Measurements from ENCODE around the gene NAV2.

GRCh38 chr11:20046416-20046815 is 333.8 kb downstream of the NAV2 start:
- TF ChIP-seq CTCF (IDR thresholded peaks at IDR 0.05 in 2 of 3, conservative IDR thresholded peaks at IDR 0.05 in 1 of 3; ENCODE audit: borderline replicate concordance in 1 of 3, insufficient read depth in 1 of 3, low read depth in 2 of 3, low read length in 2 of 3): no peak
- TF ChIP-seq EZH2 (IDR thresholded peaks at IDR 0.05): no peak
- no peak for TF ChIP-seq YY1 (IDR thresholded peaks at IDR 0.05; ENCODE audit: extremely low read depth, insufficient replicate concordance, low read depth, low read length)
- TF ChIP-seq REST (IDR thresholded peaks at IDR 0.05; ENCODE audit: low read depth): no peak

Data from HCT116 (cell line).